Astrocyte of the spinal cord (primary cell): ENCODE data around the gene VARS1.

Experiments used
- DNase-seq: peaks from one replicate; pipeline ENCODE4 v3.0.0; 2011; ENCODE audit warnings: low read depth, low spot score
- H3K4me3 ChIP-seq: 2 replicates; pipeline ENCODE4 v1.5.1; 2011; ENCODE audit warnings: low read depth, mild to moderate bottlenecking, low read length, moderate library complexity
- in situ Hi-C: cut with HindIII; loops from 2 replicates; pipeline ENCODE4 v1.10.0; 2017; ENCODE audit warnings: low sequenced_read_pairs
- TF ChIP-seq, protein P1 (sequence below): IDR thresholded peaks from 2 replicates; pipeline ENCODE4 v1.5.1; 2012; ENCODE audit warnings: low read depth, mild to moderate bottlenecking, low read length, inconsistent platforms

Gene VARS1

DNA sequence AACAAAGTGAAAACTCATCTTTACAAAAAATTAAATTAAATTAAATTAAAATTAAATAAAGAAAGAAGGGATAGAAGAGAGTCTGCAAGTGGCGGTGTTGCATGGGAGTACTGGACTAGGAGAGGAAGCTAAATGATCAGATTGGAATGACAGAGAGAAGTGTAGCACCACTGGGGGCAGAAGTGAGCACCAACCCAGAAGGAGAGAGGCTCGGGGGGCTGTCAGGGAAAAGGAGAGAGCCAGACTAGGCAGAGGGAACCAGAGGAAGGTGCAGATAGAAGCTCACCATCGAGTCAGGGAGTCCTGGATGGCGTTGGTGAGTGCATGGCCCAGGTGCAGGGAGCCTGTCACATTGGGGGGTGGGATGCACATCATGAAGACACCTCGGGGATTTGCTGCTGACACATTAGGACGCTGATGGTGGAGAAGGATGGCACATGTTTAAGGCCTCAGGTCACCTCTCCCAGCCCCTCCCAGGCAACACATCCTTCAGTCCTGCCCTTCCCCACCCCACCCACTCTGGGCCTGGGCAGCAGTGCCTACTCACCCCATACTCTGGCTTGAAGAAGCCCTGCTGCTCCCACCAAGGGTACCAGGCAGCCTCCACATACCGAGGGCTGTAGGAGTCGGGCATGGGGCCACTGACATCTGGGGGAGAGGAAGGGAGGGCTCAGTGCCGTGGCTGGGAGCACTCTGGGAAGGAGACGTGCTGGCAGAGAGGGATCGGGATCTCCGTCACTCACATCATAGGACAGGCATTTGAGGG lies 4.0 kb downstream of the VARS1 start:
- peak; percentile 37 for DNase-seq
- TF ChIP-seq, protein P1, sequence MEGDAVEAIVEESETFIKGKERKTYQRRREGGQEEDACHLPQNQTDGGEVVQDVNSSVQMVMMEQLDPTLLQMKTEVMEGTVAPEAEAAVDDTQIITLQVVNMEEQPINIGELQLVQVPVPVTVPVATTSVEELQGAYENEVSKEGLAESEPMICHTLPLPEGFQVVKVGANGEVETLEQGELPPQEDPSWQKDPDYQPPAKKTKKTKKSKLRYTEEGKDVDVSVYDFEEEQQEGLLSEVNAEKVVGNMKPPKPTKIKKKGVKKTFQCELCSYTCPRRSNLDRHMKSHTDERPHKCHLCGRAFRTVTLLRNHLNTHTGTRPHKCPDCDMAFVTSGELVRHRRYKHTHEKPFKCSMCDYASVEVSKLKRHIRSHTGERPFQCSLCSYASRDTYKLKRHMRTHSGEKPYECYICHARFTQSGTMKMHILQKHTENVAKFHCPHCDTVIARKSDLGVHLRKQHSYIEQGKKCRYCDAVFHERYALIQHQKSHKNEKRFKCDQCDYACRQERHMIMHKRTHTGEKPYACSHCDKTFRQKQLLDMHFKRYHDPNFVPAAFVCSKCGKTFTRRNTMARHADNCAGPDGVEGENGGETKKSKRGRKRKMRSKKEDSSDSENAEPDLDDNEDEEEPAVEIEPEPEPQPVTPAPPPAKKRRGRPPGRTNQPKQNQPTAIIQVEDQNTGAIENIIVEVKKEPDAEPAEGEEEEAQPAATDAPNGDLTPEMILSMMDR = peak; percentile 75
- no peak overlapping the region for H3K4me3 ChIP-seq
- in situ Hi-C loops = no loop called here

DNA sequence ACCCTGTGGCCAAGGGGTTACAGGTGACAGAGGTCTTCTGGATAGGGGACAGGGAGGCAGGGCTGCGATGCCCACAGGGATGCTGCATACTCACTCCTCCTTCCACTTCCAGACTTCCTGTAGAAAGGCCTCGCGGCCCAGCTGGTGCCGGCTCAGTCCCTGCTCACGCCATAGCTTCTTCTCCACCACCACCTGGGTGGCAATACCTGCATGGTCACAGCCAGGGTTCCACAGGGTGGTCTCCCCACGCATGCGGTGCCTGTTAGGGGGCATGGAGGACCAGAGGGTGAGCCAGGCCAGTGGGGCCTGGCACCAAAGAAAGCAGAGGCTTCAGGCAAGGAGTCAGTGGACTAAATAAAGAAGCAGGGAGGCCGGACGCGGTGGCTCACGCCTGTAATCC lies 10.1 kb downstream of the VARS1 start:
- no peak for DNase-seq
- TF ChIP-seq, protein P1 = no peak
- H3K4me3 ChIP-seq = no peak overlapping the region
- in situ Hi-C loops = no loop called here

DNA sequence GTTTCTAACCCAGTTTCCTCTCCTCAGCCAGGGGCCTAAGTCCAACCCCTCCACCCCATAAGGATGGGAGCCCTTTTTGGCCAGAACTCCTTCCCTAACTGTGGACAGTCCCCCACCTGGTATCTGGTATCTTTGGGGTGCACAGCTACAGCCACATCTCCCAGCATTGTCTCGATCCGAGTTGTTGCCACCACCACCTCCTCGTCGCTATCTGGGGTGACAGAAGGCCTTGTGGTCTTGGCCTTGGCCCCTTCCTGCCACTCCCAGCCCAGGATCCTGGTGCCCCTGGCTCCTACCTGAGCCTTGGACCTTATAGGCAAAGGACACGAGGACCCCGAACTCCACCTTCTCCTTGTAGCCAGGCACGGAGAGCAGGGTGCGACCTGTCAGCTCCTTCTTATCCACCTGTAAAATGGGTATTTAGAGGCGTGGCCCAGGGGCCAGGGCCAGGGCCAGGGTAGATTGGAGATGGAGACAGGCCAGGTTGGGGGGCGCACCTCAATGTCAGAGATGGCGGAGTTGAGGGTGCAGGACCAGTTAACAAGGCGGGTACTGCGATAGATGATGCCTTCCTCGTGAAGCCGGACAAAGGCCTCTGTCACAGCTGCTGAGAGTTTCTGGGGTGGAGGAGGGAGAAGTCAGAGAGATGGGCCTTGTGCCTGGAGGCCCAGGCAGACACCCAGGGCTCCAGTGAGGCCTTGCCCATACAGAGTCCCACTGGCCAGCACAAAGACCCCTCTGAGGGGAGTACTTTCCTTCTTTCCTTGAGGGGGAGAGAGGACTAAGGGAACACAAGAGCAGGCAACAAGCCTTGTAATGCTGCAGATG lies 11.2 kb downstream of the VARS1 start:
- in situ Hi-C loops = no loop called here
- no peak overlapping the region for H3K4me3 ChIP-seq
- DNase-seq = no peak
- TF ChIP-seq, protein P1 = no peak

DNA sequence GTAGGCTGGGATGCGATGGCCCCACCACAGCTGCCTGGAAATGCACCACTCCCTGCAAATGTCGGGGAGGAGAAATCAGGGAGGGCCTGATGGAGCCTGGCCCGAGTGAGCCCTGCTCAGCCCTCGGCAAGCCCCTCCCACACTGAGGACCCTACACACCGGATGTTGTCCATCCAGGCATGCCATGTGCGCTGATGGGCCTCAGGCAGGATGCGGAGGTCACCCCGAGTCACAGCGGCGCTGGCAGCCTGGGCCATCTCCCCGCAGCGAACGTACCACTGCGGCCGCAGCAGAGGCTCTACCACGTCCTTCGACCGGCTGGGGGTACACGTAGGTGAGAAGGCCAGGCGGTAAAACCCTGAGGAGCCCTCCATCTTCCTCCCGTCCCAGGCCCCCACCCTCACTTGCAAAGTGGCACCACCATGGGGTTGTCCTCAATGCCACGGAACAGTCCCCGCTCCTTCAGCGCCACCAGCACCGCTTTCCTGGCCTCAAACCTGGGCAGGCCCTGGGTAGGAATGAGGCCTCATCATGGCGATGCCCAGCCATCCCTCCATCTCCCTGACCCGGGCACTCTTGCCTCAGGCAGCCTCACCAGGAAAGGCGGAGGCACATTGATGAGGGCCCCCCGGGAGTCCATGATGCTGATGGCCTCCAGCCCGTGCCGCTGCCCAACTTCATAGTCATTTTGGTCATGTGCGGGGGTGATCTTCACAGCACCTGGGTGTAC lies 13.3 kb downstream of the VARS1 start:
- TF ChIP-seq, protein P1 = no peak
- no peak overlapping the region for H3K4me3 ChIP-seq
- in situ Hi-C loops = no loop called here
- DNase-seq = no peak

DNA sequence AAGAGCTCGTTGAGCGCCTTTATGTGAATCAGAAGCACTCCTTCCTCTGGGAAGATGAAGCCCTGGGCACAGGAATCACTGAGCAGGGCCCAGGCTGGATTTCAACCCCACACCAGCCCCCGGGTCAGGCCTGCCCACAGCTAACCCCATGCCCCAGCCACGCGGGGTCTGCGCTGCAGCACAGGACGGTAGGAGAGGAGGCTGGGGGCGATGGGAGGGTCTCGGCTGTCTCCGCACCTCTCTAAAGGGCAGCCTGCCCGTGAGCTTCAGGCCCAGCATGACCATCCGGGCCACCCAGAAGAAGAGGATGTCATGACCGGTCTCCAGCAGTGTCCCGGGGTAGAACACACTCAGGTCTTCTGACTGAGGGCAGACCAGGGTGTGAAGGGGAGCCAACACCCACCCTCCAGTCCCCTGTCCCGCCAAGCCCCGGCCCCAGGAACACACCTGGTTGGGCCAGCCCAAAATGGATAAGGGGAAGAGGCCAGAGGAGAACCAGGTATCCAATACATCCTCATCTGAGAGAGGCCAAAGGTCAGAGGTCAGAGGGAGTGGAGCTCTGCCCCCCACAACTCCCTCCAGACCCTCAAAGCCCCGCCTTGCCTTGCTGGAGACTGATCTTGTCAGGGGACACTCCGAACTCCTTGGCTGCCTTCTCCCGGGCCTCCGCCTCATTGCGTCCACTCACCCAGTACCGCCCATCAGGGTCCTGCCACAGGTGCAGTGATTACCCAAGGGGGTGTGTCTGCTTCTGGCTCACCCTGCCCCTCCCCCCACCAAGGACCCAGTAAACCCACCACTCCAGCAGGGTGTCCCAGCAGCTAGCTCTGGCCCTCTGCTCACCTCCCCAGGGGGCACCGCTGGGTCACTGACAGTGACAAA lies 14.1 kb downstream of the VARS1 start:
- in situ Hi-C loops = no loop called here
- TF ChIP-seq, protein P1 = no peak
- no peak for DNase-seq
- no peak overlapping the region for H3K4me3 ChIP-seq
